HG02623 (cell line): ENCODE data around the gene MRTFB.

Experiments
- ATAC-seq: cut with Tn5 transposase; IDR thresholded peaks from one replicate; pipeline ENCODE4 v1.9.1; 2021; ENCODE audit warnings: moderate library complexity; ENCODE audit not compliant: unreplicated experiment

Gene MRTFB

DNA sequence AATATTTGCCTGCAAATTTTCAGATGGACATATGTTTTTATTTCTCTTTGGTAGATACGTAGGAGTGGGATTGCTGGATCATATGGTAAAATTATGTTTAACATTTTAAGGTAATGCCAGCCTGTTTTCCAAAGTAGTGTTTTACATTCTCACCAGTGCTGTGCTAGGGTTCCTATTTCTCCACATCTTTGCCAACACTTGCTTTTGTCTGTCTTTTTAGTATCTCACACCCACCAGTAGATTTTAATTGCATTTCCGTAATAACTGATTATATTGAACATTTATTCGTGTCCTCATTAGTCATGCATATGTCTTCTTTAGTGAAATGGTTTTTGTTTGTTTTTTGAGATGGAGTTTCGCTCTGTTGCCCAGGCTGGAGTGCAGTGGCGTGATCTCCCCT, 58.4 kb downstream of the MRTFB start:
- ATAC-seq: no peak

- no peak for ATAC-seq
Observed at GRCh38 chr16:14131774-14132695, 60.9 kb downstream of the MRTFB start.

DNA sequence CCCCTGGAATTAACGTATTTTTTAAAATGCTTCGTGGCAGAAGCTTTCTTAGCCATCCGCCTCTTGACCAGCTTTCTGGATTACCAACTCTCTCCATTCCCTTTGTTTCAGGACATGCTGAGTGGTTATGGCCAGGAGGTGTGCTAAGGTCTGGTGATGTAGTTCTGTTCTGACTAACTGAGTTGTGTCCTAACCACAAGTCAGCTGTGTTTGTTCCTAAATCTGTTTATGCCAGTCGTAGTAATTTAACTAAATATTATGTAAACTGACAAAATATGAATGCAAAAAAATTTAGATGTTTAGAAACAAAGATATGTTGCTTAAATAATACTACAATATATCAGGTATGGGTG, 61.6 kb downstream of the MRTFB start:
- no peak for ATAC-seq

DNA sequence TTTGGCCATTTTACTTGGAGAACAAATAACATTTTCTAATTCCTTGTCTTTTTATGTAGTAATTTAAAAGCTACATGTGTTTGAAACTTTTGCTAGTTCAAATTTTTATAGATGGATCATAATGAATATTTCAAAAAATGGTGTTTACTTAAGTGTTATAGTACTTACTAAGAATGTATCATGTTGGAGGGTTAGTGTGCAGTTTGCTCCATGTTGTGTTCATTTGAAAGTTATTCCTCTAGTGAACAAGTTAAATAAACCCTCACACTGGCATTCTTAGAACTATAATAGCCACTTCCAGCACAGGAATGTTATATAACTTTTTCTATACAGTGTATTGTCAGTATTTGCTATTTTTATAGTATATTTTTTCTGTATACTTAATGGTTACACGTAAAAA, 62.8 kb downstream of the MRTFB start:
- ATAC-seq: no peak

GRCh38 chr16:14135704-14136103, 64.6 kb downstream of the MRTFB start:
- ATAC-seq: no peak

GRCh38 chr16:14139872-14140271, 68.8 kb downstream of the MRTFB start:
- ATAC-seq: no peak

DNA sequence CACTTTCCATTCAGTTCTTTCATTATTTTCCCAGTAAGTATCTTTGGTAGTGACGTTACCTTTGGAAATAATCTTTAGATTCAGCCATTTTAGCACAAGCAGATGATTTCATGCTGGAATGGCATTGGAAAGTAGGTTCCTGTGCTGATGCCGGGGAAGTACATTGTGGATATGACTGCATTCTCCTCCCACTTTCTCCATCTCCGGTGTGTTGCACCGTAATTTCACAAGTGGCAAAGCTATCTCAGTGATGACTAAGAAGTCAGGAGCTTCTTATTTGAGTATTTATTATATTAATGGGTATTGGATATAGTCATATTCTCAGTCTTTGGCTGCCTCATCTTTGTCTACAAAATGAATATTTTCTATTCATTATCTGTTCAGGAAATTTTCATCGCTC, 69.8 kb downstream of the MRTFB start:
- no peak for ATAC-seq

DNA sequence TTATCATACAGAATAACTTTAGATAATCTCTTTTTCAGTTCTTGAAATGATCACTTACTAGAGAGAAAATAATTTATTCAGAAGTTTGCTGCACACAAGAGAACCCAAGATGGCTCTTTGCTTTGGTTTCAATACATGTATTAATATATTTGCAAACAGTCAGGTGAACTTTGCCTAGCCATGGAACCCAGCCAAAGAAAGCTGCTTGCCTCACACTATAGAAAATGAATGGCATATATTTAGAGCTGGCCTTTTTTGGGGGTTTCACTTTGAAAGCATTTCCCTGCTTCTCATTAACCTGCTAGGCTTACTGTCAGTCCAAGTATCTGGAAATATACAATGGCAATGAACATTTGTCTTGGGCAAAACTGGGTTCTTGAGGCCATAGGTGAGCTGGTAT, 75.3 kb downstream of the MRTFB start:
- ATAC-seq: no peak

DNA sequence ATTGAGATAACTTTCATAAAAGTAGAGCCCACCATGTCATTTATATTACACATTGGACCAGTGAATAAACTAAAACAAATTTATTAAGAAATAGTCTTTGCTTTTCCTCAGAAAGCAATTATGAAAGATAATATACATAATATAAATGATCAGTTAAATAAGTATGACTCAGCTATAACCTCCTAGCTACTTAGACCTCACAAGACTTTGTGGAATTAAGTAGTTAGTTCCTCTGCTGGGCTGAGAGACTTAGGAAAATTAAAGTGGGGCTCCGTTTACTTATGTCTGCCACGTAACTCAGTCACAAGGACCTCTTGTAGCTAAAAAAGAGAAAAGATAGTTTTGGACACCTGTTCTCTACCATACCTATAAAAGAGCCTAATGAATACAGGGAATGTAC, 76.9 kb downstream of the MRTFB start:
- no peak for ATAC-seq

GRCh38 chr16:14148569-14148968, 77.5 kb downstream of the MRTFB start:
- no peak for ATAC-seq

DNA sequence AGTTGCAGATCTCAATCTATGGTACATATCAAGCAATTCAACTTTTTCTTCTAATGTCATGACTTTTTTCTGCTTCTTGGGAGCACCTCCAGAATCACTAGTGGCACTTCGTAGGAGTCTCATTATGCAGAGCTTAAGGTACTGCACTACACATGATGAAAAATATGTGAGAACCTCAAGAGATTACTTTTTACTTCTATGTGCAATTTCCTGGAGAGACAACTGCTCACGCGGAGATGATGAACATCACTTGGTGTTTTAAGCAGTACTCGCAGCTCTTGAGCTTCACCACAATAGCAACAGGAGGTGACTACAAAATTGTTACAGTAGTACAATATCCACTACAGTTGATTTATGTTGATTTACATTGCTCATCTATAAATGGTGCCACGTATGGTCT, 79.7 kb downstream of the MRTFB start:
- ATAC-seq: no peak

- ATAC-seq: no peak
Observed at GRCh38 chr16:14151256-14152030, 80.3 kb downstream of the MRTFB start.

GRCh38 chr16:14155572-14156190, 84.6 kb downstream of the MRTFB start:
- no peak for ATAC-seq

GRCh38 chr16:14164916-14165662, 94.0 kb downstream of the MRTFB start:
- no peak for ATAC-seq

GRCh38 chr16:14168146-14168545, 97.0 kb downstream of the MRTFB start:
- ATAC-seq: no peak

DNA sequence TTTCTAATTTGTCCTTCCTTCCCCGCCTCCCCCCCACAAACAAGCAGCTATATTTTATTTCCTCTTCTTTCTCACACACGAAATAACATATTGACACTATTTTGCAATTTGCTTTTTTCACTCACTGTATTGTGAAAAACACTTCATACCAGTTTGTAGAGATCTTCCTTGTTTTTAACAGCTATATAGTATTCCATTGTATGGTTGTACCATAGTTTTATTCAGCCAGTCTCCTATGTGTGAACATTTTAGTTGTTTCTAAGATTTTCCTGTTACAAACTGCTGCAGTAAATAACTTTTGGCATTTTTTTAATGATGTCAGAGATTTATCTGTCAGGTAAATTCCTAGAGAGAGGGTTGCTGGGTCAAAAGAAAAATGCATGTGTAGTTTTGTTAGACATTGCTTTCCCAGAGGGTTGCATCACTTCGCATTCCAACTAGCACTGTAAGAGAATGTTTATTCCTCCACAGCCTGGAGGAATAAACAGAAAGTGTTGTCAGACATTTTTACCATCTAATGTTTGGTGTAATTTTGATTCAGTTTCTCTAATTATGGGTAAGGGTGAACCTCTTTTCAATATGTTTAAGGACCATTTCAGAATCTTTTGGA, 101.2 kb downstream of the MRTFB start:
- ATAC-seq: no peak

DNA sequence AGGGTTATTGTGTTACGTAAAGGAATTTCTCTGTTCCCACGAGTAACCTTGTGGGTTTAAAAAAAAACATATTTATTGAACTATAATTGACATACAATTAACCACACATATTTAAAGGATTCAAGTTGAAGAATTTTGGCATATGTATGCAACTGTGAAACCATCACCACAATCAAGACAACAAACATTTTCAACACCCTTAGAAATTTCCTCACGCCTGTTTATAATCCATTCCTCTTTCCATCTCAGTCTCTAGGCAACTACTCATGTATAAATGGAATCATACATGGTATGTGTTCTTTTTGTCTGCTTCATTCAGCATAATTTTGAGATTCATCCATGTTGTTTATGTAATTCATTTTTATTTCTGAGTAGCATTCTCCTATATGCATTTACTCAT, 104.0 kb downstream of the MRTFB start:
- no peak for ATAC-seq

- ATAC-seq: no peak
Observed at GRCh38 chr16:14177704-14178103, 106.6 kb downstream of the MRTFB start.

- no peak for ATAC-seq
Observed at GRCh38 chr16:14179116-14179515, 108.0 kb downstream of the MRTFB start.

DNA sequence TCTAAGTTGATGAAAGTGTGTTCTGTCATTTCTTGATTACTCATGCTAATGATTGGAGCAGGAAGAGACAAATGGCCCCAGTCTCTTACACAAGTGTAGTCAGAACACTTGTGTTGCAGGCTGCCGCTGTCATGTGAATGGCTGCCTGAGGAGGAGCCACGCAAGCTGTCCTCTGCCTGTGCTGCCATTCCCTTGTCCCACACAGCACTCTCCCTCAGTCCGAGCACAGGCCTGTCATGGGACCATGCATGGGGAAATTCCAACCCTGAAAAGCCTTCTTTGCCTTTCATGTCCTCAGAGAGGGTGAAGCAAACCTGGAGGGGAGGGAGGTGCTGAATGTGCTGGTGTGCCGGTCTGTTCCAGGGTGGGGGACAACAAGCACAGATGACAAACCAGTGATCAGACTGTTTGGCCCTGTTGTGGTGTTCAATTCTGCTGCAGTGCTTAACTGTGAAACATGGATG, 109.4 kb downstream of the MRTFB start:
- ATAC-seq: no peak
